GM21515 (cell line): ENCODE results near the gene HERC5.
"Not testable (repeated sequence)": the region's sequence is repeated elsewhere in the genome, so short reads cannot be mapped to it uniquely, and the experiment has no call there.

ENCODE experiments used
- ATAC-seq: cut with Tn5 transposase; IDR thresholded peaks from one replicate; pipeline ENCODE4 v1.9.1; 2021; ENCODE audit not compliant: unreplicated experiment

The HERC5 gene

GRCh38 chr4:88447371-88448095 is 9.4 kb upstream of the HERC5 start:
- no peak for ATAC-seq

GRCh38 chr4:88448211-88448765 is 8.6 kb upstream of the HERC5 start:
- not testable (repeated sequence) for ATAC-seq

- no peak for ATAC-seq
Measured at GRCh38 chr4:88448889-88449288, 8.0 kb upstream of the HERC5 start.

GRCh38 chr4:88449290-88449689 is 7.6 kb upstream of the HERC5 start:
- ATAC-seq = no peak

- no peak for ATAC-seq
Measured at GRCh38 chr4:88451205-88451604, 5.7 kb upstream of the HERC5 start.

GRCh38 chr4:88452912-88453311 is 4.0 kb upstream of the HERC5 start:
- no peak for ATAC-seq

- peak; percentile 45 for ATAC-seq
Measured at GRCh38 chr4:88457307-88458103, 586 bp downstream of the HERC5 start.

GRCh38 chr4:88458104-88458740 is 1.3 kb downstream of the HERC5 start:
- no peak for ATAC-seq

- ATAC-seq = no peak
Measured at GRCh38 chr4:88465653-88466192, 8.8 kb downstream of the HERC5 start.

GRCh38 chr4:88467392-88467791 is 10.5 kb downstream of the HERC5 start:
- no peak for ATAC-seq

GRCh38 chr4:88477229-88477860 is 20.4 kb downstream of the HERC5 start:
- no peak for ATAC-seq

GRCh38 chr4:88478247-88478646 is 21.3 kb downstream of the HERC5 start:
- ATAC-seq = no peak

GRCh38 chr4:88481537-88481936 is 24.6 kb downstream of the HERC5 start:
- ATAC-seq = no peak

- ATAC-seq = no peak
Measured at GRCh38 chr4:88489100-88489761, 32.3 kb downstream of the HERC5 start.

- no peak for ATAC-seq
Measured at GRCh38 chr4:88497859-88498409, 41.0 kb downstream of the HERC5 start.

- ATAC-seq = no peak
Measured at GRCh38 chr4:88503344-88503743, 46.4 kb downstream of the HERC5 start.

- ATAC-seq = no peak
Measured at GRCh38 chr4:88511236-88511635, 54.3 kb downstream of the HERC5 start.

GRCh38 chr4:88514557-88515511 is 57.9 kb downstream of the HERC5 start:
- no peak for ATAC-seq

- ATAC-seq = no peak
Measured at GRCh38 chr4:88516746-88517145, 59.8 kb downstream of the HERC5 start.
